ENCODE data around the gene CLCN7. TPM values are rescaled to one million over a fixed set of nuclear protein-coding genes. Genes with fewer than 3 reads are reported as not detected.

The CLCN7 gene
- total and polyA plus RNA-seq, 2 donors (not counting 3 experiments of a cell fraction or from before 2014, with no cell fraction given) = 59.8 to 94.9 TPM

DNA sequence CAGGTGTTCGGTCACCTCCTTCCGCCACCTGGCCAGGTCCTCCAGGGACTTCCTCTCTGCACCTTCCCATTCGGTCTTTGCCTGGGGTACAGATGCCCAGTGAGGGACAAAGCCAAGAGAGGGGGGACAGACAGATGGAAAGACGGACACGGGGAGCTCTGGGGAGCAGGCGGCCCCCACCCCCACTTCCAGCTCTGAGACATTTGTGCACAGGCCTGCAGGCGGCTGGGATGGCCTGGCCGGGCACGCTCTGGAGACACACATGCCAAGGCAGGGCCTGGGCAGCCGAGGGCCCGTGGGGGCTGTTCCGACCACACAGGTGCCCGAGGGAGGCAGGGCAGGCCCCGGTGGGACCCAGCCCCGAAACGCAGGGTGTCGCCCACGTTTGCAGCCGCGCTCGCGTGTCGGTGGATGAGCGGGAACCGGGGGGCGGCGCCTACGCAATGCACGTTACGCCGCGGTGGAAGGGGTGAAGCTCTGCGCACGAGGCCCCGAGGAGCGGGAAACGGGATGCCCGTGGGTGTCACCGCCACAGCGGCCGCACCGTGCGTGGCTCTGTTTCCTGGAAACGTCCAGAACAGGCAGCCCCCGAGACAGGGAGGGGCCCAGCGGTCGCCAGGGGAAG lies 38.0 kb downstream of the CLCN7 start:
- no peaks in the 10 kb centered on the region for H3K36me3 ChIP-seq (ENCODE audit: control insufficient read depth in 2 of 2, extremely low read depth in 1 of 2, insufficient read depth in 2 of 2, low read length in 2 of 2)
- no peak overlapping the region for H3K9ac ChIP-seq (replicated peaks; ENCODE audit: extremely low read depth, insufficient read depth, low read length)
- no peak overlapping the region for H3K27ac ChIP-seq (ENCODE audit: insufficient read depth, low read depth, low read length)
- intact Hi-C loops (cut with micrococcal nuclease) (no loop called here), dilution Hi-C loops (cut with MboI; ENCODE audit: extremely low pct_ligation_motif_present, low sequenced_read_pairs) (no loop called here)
- H3K4me1 ChIP-seq (ENCODE audit: control insufficient read depth, extremely low read depth, insufficient read depth, low read length) = no peaks in the 10 kb centered on the region
- no peak overlapping the region for H3K4me3 ChIP-seq (replicated peaks in 1 of 3; ENCODE audit: insufficient read depth in 1 of 3, low read depth in 1 of 3, low read length in 3 of 3)
- no peaks in the 10 kb centered on the region for H3K9me3 ChIP-seq (replicated peaks; ENCODE audit: control insufficient read depth, insufficient read depth, low read length)
- TF ChIP-seq, protein P1, sequence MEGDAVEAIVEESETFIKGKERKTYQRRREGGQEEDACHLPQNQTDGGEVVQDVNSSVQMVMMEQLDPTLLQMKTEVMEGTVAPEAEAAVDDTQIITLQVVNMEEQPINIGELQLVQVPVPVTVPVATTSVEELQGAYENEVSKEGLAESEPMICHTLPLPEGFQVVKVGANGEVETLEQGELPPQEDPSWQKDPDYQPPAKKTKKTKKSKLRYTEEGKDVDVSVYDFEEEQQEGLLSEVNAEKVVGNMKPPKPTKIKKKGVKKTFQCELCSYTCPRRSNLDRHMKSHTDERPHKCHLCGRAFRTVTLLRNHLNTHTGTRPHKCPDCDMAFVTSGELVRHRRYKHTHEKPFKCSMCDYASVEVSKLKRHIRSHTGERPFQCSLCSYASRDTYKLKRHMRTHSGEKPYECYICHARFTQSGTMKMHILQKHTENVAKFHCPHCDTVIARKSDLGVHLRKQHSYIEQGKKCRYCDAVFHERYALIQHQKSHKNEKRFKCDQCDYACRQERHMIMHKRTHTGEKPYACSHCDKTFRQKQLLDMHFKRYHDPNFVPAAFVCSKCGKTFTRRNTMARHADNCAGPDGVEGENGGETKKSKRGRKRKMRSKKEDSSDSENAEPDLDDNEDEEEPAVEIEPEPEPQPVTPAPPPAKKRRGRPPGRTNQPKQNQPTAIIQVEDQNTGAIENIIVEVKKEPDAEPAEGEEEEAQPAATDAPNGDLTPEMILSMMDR (IDR thresholded peaks at IDR 0.05; ENCODE audit: extremely low read depth in 1 of 2, insufficient read depth in 1 of 2, low read depth in 1 of 2, low read length in 2 of 2) = no peak
- TF ChIP-seq EZH2 (IDR thresholded peaks at IDR 0.05; ENCODE audit: borderline replicate concordance, low read depth, low read length, severe bottlenecking) (no peak), MYC (IDR thresholded peaks at IDR 0.05; ENCODE audit: low read depth, low read length) (no peak), POLR2A (IDR thresholded peaks at IDR 0.05; ENCODE audit: low read depth, low read length) (no peak), FOS (IDR thresholded peaks at IDR 0.05; ENCODE audit: borderline replicate concordance, insufficient read depth, low read length) (no peak), JUN (IDR thresholded peaks at IDR 0.05; ENCODE audit: borderline replicate concordance, insufficient read depth, insufficient read length, low read depth) (no peak), POLR2AphosphoS5 (IDR thresholded peaks at IDR 0.05; ENCODE audit: insufficient read depth, low read depth, low read length) (no peak), GATA2 (IDR thresholded peaks at IDR 0.05; ENCODE audit: insufficient read depth, insufficient read length, low read depth, low read length) (no peak)
- DNase-seq (ENCODE audit: low read depth, low spot score) = no peak
- ChIA-PET CTCF (interaction anchor here (1.8 kb wide), 1 partner anchor 8 kb away, joined by 6 read pairs; no protein-coding TSS in a partner anchor), POLR2A (no interaction called here)
- H3K9me1 ChIP-seq (replicated peaks; ENCODE audit: control insufficient read depth, extremely low read depth, insufficient read depth, low read length) = no peaks in the 10 kb centered on the region
- H3K4me2 ChIP-seq (ENCODE audit: insufficient read depth, low read length) = no peak overlapping the region
- no peaks in the 10 kb centered on the region for H3K79me2 ChIP-seq (ENCODE audit: control insufficient read depth, insufficient read depth, low read length)
- no peaks in the 10 kb centered on the region for H4K20me1 ChIP-seq (replicated peaks; ENCODE audit: control insufficient read depth, extremely low read depth, insufficient read depth, low read length)
- no peaks in the 10 kb centered on the region for H3K27me3 ChIP-seq (ENCODE audit: control insufficient read depth in 2 of 2, insufficient read depth in 2 of 2, low read length in 2 of 2)
- no peak overlapping the region for H2AFZ ChIP-seq (ENCODE audit: low read depth, low read length)
- FAIRE-seq = no peak
- no TSS peak for BruUV-seq (replicated peaks)
